Breast epithelium (tissue), 3 donors: ENCODE measurements around the gene BICC1.

Source experiments
- POLR2A ChIP-seq: fragments of 450-650 bp; IDR thresholded peaks from one replicate; pipeline ENCODE4 v1.6.1; 2016; ENCODE audit warnings: antibody characterized with exemption, mild to moderate bottlenecking, moderate library complexity
- POLR2AphosphoS5 ChIP-seq, 3 donors: sonication (generic); formaldehyde crosslinking; IDR thresholded peaks; one replicate each; pipeline ENCODE4 v1.6.1; 2017; ENCODE audit warnings: antibody characterized with exemption in 3 of 3
- TF ChIP-seq, protein P1 (sequence below), 3 donors: fragments of 450-650 bp; IDR thresholded peaks; one replicate each; pipeline ENCODE4 v1.5.1; 2016 to 2017; ENCODE audit warnings: antibody characterized with exemption in 3 of 3, mild to moderate bottlenecking in 3 of 3, moderate library complexity in 3 of 3

DNA sequence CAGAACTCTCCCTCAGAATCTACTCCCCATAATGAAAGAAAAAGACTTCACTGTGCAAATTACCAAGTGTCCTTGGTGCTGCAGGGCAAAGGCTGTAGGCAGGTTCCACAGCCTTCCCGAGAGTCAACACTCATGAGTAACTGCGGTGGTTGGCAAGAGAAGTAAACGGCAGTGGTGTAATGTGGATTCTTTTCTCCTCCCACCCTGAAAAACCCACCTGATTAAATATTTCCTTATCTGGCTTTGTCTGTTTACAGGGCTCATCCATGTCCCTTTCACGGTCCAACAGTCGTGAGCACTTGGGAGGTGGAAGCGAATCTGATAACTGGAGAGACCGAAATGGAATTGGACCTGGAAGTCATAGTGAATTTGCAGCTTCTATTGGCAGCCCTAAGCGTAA is 300.9 kb downstream of the BICC1 start:
- TF ChIP-seq, protein P1, sequence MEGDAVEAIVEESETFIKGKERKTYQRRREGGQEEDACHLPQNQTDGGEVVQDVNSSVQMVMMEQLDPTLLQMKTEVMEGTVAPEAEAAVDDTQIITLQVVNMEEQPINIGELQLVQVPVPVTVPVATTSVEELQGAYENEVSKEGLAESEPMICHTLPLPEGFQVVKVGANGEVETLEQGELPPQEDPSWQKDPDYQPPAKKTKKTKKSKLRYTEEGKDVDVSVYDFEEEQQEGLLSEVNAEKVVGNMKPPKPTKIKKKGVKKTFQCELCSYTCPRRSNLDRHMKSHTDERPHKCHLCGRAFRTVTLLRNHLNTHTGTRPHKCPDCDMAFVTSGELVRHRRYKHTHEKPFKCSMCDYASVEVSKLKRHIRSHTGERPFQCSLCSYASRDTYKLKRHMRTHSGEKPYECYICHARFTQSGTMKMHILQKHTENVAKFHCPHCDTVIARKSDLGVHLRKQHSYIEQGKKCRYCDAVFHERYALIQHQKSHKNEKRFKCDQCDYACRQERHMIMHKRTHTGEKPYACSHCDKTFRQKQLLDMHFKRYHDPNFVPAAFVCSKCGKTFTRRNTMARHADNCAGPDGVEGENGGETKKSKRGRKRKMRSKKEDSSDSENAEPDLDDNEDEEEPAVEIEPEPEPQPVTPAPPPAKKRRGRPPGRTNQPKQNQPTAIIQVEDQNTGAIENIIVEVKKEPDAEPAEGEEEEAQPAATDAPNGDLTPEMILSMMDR (IDR thresholded peaks at IDR 0.05): no peak
- TF ChIP-seq POLR2A: no peak
- TF ChIP-seq POLR2AphosphoS5 (IDR thresholded peaks at IDR 0.05): no peak
